Smooth muscle cell of the umbilical artery (primary cell): Measurements from ENCODE around the gene ZNF778. TPM values are rescaled to one million over a fixed set of nuclear protein-coding genes. Genes with fewer than 3 reads are reported as not detected.

Experiments
- total RNA-seq: library from RNA; depleted of rRNA; stranded (reverse); fragments of >200 nt; gene quantifications from 2 replicates; pipeline ENCODE4 v1.2.3, GENCODE V29; 2014

The ZNF778 gene
- 14.0 and 19.5 TPM in 2 replicates for total RNA-seq

DNA sequence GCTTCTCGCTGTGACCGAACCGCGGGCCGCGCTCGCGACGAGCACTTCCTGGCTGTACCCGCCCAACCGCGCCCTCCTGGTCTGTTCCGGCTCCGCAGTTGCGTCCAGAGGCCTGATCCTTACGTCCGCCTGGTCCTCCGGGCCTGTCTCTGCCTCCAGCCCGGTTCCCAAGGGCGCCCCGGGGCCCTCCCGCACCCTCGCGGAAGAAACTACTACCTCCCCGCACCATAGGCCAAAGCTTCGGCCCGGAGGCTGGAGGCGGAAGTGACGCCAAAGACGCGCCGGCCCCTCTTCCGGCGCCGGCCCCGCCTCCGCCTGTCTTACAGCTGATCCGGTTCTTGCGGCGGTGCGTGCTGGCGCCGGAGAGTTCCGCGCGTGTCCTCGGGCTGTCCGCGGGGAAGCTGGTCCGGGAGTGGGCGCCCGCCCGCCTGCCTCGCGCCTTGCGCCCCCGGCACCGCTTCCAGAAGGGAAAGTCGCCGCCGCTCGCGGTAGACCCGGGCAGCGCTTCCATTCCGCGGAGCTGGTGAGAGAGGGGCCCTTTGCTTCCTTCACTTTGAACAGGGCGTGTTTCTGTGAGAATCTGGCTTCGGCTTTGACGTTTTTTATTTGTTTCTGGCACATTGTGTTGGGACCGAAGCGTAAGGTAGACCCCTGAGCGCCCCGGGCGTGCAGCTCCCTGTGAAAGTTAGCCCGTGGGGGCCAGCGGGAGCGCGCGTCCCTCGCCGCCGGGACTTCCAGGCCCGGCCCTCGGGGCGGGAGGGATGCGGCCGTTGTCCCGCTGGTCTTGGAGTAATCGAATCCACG lies at the start of gene ZNF778:
ZNF778 (plus strand) TSS at position 316 of the 804 bp plus-strand sequence. CDS start 3,425 bp downstream, outside the sequence.

DNA sequence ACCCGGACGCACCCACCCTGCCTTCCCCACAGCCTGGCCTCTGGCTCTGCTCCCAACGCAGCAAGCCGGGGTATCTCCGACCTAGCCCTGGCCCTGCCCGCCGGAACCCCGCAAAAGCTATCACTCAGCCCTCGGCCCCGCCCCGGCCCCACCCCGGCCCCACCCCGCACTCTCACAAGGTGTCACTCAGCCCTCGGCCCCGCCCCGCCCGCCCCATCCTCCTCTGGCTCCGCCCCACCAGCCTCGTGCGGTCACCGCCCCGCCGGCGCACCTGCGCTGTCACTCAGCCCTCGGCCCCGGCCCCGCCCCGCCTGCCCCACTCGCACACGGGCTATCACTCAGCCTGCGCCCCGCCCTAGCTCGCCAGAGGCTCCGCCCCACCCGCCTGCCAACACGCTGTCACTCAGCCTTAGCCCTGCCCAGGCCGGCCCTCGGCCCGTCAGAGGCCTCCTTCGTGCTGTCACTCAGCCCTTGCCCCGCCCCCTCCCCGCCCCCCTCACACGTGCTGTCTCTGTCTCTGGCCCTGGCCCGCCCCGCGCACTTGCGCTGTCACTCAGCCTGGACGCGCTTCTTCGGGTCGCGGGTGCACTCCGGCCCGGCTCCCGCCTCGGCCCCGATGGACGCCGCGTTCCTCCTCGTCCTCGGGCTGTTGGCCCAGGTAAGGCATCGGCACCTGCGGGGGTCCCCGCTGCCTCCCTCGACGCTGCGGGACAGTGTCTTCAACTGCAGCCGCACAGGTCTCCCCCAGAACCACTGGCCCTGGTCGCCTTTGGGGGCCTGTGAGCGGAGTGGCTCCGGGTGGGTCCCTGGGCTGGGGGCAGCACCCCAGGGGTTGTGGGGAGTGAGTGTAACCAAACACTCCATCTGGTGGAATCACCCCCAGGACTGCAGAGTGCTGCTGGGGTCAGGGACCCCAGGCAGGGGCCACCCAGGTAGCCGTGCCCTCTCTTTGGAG lies 46.0 kb upstream of the ZNF778 start, which contains the start of gene CDH15:
CDH15 (plus strand) TSS at position 533 of the 955 bp plus-strand sequence; CDS start at position 617, 84 bp downstream.

DNA sequence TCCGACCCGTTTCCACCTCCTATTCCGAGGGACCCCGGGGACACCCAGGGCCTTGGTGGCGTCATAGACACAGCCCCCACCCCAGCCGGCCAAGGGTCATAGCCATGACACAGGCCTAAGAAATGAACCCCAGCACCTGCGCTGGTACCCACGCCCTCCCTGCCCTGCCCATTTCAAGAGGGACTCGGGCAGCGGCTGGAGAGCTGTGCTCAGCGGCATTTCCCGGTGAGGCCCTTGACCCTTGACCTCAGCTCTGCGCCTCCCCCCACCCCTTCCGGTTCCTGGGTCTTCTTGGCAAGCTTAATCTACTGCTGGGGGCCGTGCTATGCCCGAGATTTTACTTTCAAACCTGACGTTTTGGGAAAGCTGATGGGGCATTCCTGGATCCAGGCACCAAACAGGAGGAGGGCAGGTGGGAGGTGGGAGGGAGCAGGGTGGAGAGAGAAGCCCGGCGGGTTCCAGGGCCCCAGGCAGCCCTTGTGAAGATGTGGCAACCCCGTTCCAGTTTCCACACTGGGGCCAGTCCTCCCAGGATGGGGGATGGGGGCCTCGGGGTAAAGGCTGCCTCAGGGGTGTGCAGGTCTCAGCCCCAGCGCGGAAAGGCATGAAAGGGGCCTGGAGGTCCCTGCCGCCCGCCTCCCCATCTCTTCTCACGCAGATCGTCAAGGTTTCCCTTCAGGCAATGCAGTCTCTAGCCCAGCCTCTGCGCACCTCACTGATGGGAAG lies 17.2 kb upstream of the ZNF778 start, which contains the start of gene SLC22A31:
SLC22A31 (minus strand) TSS at position 414 of the 726 bp plus-strand sequence; CDS start at position 378, 36 bp downstream.

Other genes starting within 250 kb of the ZNF778 start
- not detected in 2 replicates for gene CBFA2T3, start 240.5 kb upstream of the ZNF778 start, total RNA-seq
- 16.9 and 21.0 TPM in 2 replicates for gene ACSF3, start 123.9 kb upstream of the ZNF778 start, total RNA-seq
- gene CDH15, start 46.0 kb upstream of the ZNF778 start, total RNA-seq: 0.09 and 0.89 TPM in 2 replicates
- gene SLC22A31, start 17.2 kb upstream of the ZNF778 start, total RNA-seq: 0.18 and 8.6 TPM in 2 replicates